HG02571 (cell line): ENCODE data around the gene ST3GAL5.

Experiments used
- ATAC-seq: cut with Tn5 transposase; IDR thresholded peaks from one replicate; pipeline ENCODE4 v1.9.1; 2021; ENCODE audit warnings: mild to moderate bottlenecking, moderate library complexity; ENCODE audit not compliant: unreplicated experiment

The ST3GAL5 gene

GRCh38 chr2:85793584-85793983 lies 95.2 kb downstream of the ST3GAL5 start:
- no peak for ATAC-seq

DNA sequence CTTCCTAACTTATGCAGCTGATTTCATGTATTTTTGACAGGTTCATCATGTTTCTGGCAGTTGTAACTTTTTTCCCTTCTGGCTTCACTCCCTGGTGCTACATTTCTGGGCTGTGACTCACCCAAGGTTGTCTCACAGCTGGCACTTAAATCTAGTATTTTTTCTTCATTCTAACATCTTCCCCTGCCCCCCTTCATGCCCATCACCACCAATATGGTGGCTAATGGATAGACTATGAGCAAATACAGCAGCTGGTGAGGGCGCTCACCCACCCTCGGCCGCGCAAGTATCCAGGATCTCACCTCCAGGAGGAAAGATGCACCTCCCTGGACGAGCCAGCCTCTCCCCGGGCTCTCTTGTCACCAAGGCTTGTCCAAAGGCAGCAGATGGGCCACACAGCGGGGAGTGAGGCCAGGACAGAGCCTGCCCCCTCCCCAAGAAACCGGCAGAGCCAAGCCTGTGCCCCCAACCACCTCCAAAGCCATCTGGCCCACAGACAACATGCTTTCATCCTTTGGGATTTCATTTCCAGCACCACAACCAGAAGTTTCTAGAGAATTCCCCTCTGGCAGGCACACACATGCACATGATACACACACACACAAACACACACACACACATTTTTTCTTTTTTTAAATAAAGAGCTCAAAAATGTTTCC lies 95.9 kb downstream of the ST3GAL5 start:
- ATAC-seq, result no peak

- no peak for ATAC-seq
Measured at GRCh38 chr2:85791704-85792565, 96.9 kb downstream of the ST3GAL5 start.

DNA sequence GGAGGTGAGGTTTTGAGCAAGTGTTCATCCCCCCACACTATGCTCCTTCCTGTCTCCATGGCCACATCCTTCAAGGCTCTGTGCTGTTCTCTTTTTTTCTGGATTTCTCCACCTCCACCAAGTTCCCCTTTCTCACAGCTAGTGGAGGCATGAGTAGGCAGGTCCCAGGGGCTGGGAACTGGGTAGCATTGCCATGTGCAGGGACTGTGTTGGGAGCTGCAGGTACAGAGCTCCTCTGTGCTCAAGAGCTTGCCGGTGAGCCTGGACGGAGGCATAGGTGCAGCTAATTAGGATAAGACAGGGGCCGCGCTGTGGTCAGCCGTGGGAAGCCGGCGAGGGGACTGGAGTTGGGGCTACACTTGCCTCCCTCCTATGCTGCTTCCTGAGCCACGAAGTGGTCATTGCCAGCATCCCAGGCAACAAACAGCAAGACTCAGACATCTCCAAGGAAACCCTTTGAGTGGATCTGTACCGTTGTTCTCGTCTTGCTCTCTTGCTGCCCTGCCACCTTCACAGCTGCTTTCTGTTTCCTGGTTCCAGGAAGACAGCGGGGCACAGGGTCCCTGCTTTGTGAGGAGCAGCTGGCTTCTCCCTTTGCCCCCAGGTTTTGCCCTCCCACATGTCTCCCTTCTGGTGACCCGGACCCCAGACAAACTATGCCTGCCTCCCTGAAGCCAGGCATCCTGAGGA lies 98.1 kb downstream of the ST3GAL5 start:
- no peak for ATAC-seq

- no peak for ATAC-seq
Measured at GRCh38 chr2:85790032-85790431, 98.8 kb downstream of the ST3GAL5 start.

DNA sequence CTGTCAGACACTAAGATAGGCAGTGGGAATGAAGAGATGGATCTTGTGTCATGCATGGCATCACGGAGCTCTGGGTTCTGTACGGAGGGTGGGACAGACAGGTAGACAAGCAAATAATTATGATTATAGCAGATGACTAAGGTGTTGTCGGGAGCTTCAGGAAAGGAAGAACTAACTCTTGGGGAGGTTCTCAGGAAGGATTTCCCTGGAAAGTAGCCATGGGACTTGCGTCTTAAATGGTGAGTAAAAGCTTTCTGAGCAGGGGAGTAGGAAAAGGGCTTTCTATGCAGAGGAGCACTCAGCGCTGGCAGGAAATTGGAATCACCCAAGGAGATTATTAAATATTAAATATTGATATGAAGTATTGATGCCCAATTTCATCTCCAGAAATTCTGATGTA lies 99.5 kb downstream of the ST3GAL5 start:
- no peak for ATAC-seq

- ATAC-seq, result no peak
Measured at GRCh38 chr2:85788603-85789002, 100.2 kb downstream of the ST3GAL5 start.

- no peak for ATAC-seq
Measured at GRCh38 chr2:85787981-85788340, 100.8 kb downstream of the ST3GAL5 start.

DNA sequence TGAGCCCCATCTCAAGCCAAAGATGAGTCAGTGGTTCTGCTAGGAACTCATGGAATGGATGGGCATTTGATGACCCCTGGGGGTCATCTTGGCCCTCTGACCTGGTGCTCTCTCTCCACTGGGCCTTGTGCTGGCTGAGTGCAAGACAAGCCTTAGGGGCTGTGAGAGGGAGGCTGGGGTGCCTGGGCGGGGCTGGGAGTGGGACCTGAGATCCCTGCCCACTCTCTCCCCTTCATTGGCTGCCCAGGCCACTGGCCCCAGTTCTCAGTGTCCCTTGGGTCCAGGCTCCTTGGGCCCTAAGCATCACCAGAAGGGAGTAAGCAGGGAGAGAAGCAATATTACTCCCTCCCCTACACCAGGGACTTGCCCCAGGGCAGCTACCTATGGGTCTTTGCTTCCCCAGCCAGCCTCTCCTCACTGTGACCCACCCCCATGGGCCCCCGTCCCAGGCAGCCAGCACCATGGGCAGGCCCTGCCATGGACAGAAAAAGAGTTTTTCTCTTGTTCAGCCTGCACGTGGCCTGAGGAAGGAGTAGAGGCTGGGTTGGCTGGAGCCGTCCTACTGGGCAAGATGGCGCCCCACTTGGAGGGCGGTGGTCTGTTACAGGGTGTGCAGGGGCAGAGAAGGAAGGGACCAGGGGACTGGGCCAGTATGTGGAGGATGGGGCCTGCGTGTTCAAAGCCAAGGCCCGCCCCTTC lies 101.4 kb downstream of the ST3GAL5 start:
- ATAC-seq, result no peak
